ENCODE data around the gene CCDC43.
"Not testable (repeated sequence)": the region's sequence is repeated elsewhere in the genome, so short reads cannot be mapped to it uniquely, and the experiment has no call there.

The CCDC43 gene

GRCh38 chr17:44672479-44673093 is 17.0 kb downstream of the CCDC43 start:
- no peak for DNase-seq (ENCODE audit: low read depth)

- no peak for DNase-seq (ENCODE audit: low read depth)
These were observed 23.6 kb downstream of the CCDC43 start for GRCh38 chr17:44666006-44666405.

GRCh38 chr17:44664867-44665266 is 24.7 kb downstream of the CCDC43 start:
- DNase-seq (ENCODE audit: low read depth) = no peak

- no peak for DNase-seq (ENCODE audit: low read depth)
These were observed 26.5 kb downstream of the CCDC43 start for GRCh38 chr17:44663095-44663494.

GRCh38 chr17:44661835-44662234 is 27.7 kb downstream of the CCDC43 start:
- no peak for DNase-seq (ENCODE audit: low read depth)

GRCh38 chr17:44655983-44656710 is 33.4 kb downstream of the CCDC43 start, which contains the start of gene MEIOC:
TSS of gene MEIOC (plus strand) at chr17:44656468. CDS start at chr17:44656614, 146 bp downstream.
- DNase-seq (ENCODE audit: low read depth) = no peak

- DNase-seq (ENCODE audit: low read depth) = no peak
These were observed 35.6 kb downstream of the CCDC43 start for GRCh38 chr17:44653954-44654353.

GRCh38 chr17:44653384-44653783 is 36.2 kb downstream of the CCDC43 start:
- no peak for DNase-seq (ENCODE audit: low read depth)

- no peak for DNase-seq (ENCODE audit: low read depth)
These were observed 36.8 kb downstream of the CCDC43 start for GRCh38 chr17:44652727-44653126.

- DNase-seq (ENCODE audit: low read depth) = no peak
These were observed 38.3 kb downstream of the CCDC43 start for GRCh38 chr17:44651228-44651627.

- no peak for DNase-seq (ENCODE audit: low read depth)
These were observed 40.6 kb downstream of the CCDC43 start for GRCh38 chr17:44648963-44649362.

GRCh38 chr17:44647736-44648135 is 41.8 kb downstream of the CCDC43 start:
- DNase-seq (ENCODE audit: low read depth) = no peak

GRCh38 chr17:44646280-44646679 is 43.3 kb downstream of the CCDC43 start:
- DNase-seq (ENCODE audit: low read depth) = no peak

GRCh38 chr17:44645341-44645740 is 44.2 kb downstream of the CCDC43 start:
- no peak for DNase-seq (ENCODE audit: low read depth)

GRCh38 chr17:44642834-44643233 is 46.7 kb downstream of the CCDC43 start:
- peak; percentile 10 for DNase-seq (ENCODE audit: low read depth)

GRCh38 chr17:44637066-44637465 is 52.5 kb downstream of the CCDC43 start:
- no peak for DNase-seq (ENCODE audit: low read depth)

GRCh38 chr17:44636562-44636961 is 53.0 kb downstream of the CCDC43 start:
- DNase-seq (ENCODE audit: low read depth) = peak; percentile 39

- DNase-seq (ENCODE audit: low read depth) = not testable (repeated sequence)
These were observed 55.2 kb downstream of the CCDC43 start for GRCh38 chr17:44634401-44634800.

- DNase-seq (ENCODE audit: low read depth) = no peak
These were observed 55.6 kb downstream of the CCDC43 start for GRCh38 chr17:44633998-44634397.

- DNase-seq (ENCODE audit: low read depth) = no peak
These were observed 58.9 kb downstream of the CCDC43 start for GRCh38 chr17:44630703-44631102.

- no peak for DNase-seq (ENCODE audit: low read depth)
These were observed 60.3 kb downstream of the CCDC43 start for GRCh38 chr17:44629314-44629713.

- no peak for DNase-seq (ENCODE audit: low read depth)
These were observed 61.1 kb downstream of the CCDC43 start for GRCh38 chr17:44628243-44629188.

All from GM04503 (cell line).